Colonic mucosa (tissue), 4 donors: ENCODE data around the gene ITPRIPL2. TPM values are rescaled to one million over a fixed set of nuclear protein-coding genes. Genes with fewer than 3 reads are reported as not detected.

Experiments used
- DNase-seq: peaks from one replicate; pipeline ENCODE4 v3.0.0-alpha.2; 2020
- H3K27ac ChIP-seq: fragments of 200-600 bp; one replicate; pipeline ENCODE4 v1.8.0; 2021
- H3K27me3 ChIP-seq: fragments of 200-600 bp; one replicate; pipeline ENCODE4 v1.8.0; 2021
- H3K36me3 ChIP-seq: fragments of 200-600 bp; one replicate; pipeline ENCODE4 v1.8.0; 2021
- H3K4me1 ChIP-seq: fragments of 200-600 bp; one replicate; pipeline ENCODE4 v1.8.0; 2021; ENCODE audit warnings: mild to moderate bottlenecking
- H3K4me3 ChIP-seq: fragments of 200-600 bp; one replicate; pipeline ENCODE4 v1.8.0; 2021
- H3K9ac ChIP-seq, 2 donors: one replicate each; pipeline ENCODE4 v1.7.0; 2013; ENCODE audit warnings: control low read depth in 2 of 2, low read depth in 2 of 2, low read length in 2 of 2
- H3K9me3 ChIP-seq: fragments of 200-600 bp; one replicate; pipeline ENCODE4 v1.8.0; 2021
- intact Hi-C: fragments of 100-400 bp; cut with DNase I; formaldehyde crosslinking; loops from one replicate; pipeline ENCODE4 v1.14.1; 2022
- total RNA-seq, 2 donors: library from RNA; stranded (reverse); fragmentation: NEBNext Ultra II Directional in 1 of 2; extraction: Animal tissue kit (Norgen Biotek cat#: 25700) in 1 of 2; gene quantifications; one replicate each; pipeline ENCODE4 v1.2.1, GENCODE V29; 2021
- TF ChIP-seq, protein P1 (sequence below): fragments of 200-600 bp; IDR thresholded peaks from one replicate; pipeline ENCODE4 v1.8.0; 2022; ENCODE audit warnings: antibody characterized with exemption, mild to moderate bottlenecking
- donor health status: healthy.
- donor health status: DM: no; HTN: no; CAD: no.
- donor health status: DM: no; HTN: no; CAD: no.

The ITPRIPL2 gene
- total RNA-seq, 2 donors from 2014 or later, result 34.9 to 36.2 TPM

GRCh38 chr16:19140396-19140795 is 26.6 kb downstream of the ITPRIPL2 start:
- TF ChIP-seq, protein P1, sequence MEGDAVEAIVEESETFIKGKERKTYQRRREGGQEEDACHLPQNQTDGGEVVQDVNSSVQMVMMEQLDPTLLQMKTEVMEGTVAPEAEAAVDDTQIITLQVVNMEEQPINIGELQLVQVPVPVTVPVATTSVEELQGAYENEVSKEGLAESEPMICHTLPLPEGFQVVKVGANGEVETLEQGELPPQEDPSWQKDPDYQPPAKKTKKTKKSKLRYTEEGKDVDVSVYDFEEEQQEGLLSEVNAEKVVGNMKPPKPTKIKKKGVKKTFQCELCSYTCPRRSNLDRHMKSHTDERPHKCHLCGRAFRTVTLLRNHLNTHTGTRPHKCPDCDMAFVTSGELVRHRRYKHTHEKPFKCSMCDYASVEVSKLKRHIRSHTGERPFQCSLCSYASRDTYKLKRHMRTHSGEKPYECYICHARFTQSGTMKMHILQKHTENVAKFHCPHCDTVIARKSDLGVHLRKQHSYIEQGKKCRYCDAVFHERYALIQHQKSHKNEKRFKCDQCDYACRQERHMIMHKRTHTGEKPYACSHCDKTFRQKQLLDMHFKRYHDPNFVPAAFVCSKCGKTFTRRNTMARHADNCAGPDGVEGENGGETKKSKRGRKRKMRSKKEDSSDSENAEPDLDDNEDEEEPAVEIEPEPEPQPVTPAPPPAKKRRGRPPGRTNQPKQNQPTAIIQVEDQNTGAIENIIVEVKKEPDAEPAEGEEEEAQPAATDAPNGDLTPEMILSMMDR, result no peak
- Histone ChIP-seq H3K9me3 (no peaks in the 10 kb centered on the region), H3K27ac (no peak overlapping the region), H3K9ac (no peak overlapping the region), H3K27me3 (no peaks in the 10 kb centered on the region), H3K4me3 (no peak overlapping the region), H3K36me3 (no peaks in the 10 kb centered on the region), H3K4me1 (peaks cover 17% of the 10 kb centered on the region)
- intact Hi-C loops, result no loop called here
- no peak for DNase-seq

DNA sequence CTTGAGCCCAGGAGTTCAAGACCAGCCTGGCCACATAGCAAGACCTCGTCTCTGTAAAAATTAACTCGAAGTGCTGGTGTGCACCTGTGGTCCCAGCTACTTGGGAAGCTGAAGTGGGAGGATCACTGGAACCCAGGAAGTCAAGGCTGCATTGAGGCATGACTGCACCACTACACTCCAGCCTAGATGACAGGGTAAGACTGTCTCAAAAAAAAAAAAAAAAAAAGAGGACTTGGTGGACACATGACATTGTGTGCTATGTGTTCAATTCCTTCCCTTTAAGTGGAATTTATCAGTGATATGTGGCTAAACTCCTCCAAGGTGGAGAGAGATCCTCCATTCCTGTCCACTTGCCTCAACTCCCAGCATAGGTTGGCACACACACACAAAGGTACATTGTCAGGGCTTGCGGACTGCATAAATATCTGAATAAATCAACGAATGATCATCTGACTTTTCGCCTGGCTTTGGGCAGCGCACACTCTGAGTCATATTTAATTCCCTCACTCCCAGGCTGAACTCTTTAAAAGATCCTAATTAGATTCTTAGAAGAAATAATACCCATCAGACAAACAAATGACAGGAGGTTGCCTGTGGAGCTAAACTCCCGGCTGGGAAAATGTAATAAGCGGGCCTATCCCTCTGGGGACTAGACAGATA is 29.3 kb downstream of the ITPRIPL2 start:
- Histone ChIP-seq H3K27ac (no peak overlapping the region), H3K9me3 (no peaks in the 10 kb centered on the region), H3K4me3 (no peak overlapping the region), H3K4me1 (no peaks in the 10 kb centered on the region), H3K27me3 (no peaks in the 10 kb centered on the region), H3K36me3 (no peaks in the 10 kb centered on the region), H3K9ac (no peak overlapping the region)
- TF ChIP-seq, protein P1, result no peak
- intact Hi-C loops, result no loop called here
- no peak for DNase-seq

GRCh38 chr16:19143599-19143956 is 29.8 kb downstream of the ITPRIPL2 start:
- intact Hi-C loops, result no loop called here
- H3K27me3 ChIP-seq, result no peaks in the 10 kb centered on the region
- H3K9ac ChIP-seq, result no peak overlapping the region
- H3K36me3 ChIP-seq, result no peaks in the 10 kb centered on the region
- TF ChIP-seq, protein P1, result no peak
- H3K9me3 ChIP-seq, result no peaks in the 10 kb centered on the region
- no peak overlapping the region for H3K27ac ChIP-seq
- no peak for DNase-seq
- H3K4me3 ChIP-seq, result no peak overlapping the region
- no peaks in the 10 kb centered on the region for H3K4me1 ChIP-seq

GRCh38 chr16:19145010-19145409 is 31.2 kb downstream of the ITPRIPL2 start:
- Histone ChIP-seq H3K9ac (no peak overlapping the region), H3K27ac (no peak overlapping the region), H3K4me3 (no peak overlapping the region), H3K36me3 (no peaks in the 10 kb centered on the region), H3K27me3 (no peaks in the 10 kb centered on the region), H3K4me1 (no peaks in the 10 kb centered on the region), H3K9me3 (no peaks in the 10 kb centered on the region)
- intact Hi-C loops, result no loop called here
- TF ChIP-seq, protein P1, result no peak
- no peak for DNase-seq

DNA sequence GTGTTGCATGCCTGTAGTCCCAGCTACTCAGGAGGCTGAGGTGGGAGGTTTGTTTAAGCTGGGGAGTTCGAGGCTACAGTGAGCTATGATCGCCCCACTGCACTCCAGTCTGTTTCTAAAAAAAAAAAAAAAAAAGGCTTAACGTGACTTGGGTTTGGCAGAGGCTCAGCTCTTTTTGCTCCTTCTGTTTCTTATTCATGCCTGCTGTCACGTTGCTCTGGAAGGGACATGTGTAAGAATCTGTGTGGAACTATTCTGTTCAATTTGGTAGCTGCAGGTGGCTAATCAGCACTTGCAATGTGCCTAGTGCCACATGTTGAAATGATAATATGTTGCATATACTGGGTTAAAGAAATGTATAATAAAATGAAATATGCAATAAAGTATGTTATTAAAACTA is 33.4 kb downstream of the ITPRIPL2 start:
- Histone ChIP-seq H3K9me3 (no peaks in the 10 kb centered on the region), H3K27me3 (no peaks in the 10 kb centered on the region), H3K9ac (no peak overlapping the region), H3K36me3 (no peaks in the 10 kb centered on the region), H3K4me3 (no peak overlapping the region), H3K4me1 (no peaks in the 10 kb centered on the region), H3K27ac (no peak overlapping the region)
- TF ChIP-seq, protein P1, result no peak
- intact Hi-C loops, result no loop called here
- no peak for DNase-seq
